GM10266 (cell line): ENCODE measurements around the gene S100A3.
"Not testable (repeated sequence)": the region's sequence is repeated elsewhere in the genome, so short reads cannot be mapped to it uniquely, and the experiment has no call there.

ENCODE experiments used
- DNase-seq: peaks from one replicate; pipeline ENCODE4 v3.0.0; 2012; ENCODE audit errors: extremely low spot score
- TF ChIP-seq, protein P1 (sequence below): IDR thresholded peaks from 2 replicates; pipeline ENCODE4 v1.5.1; 2012; ENCODE audit warnings: mild to moderate bottlenecking, low read depth; ENCODE audit not compliant: control insufficient read depth, insufficient read depth; ENCODE audit errors: missing control alignments

Gene S100A3

GRCh38 chr1:153586347-153586746 is 37.3 kb upstream of the S100A3 start:
- DNase-seq = no peak
- TF ChIP-seq, protein P1, sequence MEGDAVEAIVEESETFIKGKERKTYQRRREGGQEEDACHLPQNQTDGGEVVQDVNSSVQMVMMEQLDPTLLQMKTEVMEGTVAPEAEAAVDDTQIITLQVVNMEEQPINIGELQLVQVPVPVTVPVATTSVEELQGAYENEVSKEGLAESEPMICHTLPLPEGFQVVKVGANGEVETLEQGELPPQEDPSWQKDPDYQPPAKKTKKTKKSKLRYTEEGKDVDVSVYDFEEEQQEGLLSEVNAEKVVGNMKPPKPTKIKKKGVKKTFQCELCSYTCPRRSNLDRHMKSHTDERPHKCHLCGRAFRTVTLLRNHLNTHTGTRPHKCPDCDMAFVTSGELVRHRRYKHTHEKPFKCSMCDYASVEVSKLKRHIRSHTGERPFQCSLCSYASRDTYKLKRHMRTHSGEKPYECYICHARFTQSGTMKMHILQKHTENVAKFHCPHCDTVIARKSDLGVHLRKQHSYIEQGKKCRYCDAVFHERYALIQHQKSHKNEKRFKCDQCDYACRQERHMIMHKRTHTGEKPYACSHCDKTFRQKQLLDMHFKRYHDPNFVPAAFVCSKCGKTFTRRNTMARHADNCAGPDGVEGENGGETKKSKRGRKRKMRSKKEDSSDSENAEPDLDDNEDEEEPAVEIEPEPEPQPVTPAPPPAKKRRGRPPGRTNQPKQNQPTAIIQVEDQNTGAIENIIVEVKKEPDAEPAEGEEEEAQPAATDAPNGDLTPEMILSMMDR = no peak

DNA sequence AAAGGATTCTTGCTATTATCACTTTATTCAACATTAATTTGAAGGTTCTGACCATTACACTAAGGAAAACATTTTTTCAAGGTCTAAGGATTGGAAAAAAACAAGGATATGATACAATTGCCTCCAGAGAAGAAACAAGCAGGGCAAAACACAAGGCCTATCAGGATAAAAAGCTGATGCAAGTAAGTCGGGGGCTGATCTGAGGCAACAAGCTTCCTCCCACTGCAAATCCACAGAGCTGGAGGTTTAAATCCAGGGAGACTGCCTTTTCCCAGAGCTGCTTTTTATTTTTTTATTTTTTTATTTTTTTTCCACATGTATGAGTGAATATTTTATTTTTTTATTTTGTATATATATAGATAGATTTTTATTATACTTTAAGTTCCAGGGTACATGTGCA is 35.9 kb upstream of the S100A3 start:
- no peak for DNase-seq
- TF ChIP-seq, protein P1 = no peak

DNA sequence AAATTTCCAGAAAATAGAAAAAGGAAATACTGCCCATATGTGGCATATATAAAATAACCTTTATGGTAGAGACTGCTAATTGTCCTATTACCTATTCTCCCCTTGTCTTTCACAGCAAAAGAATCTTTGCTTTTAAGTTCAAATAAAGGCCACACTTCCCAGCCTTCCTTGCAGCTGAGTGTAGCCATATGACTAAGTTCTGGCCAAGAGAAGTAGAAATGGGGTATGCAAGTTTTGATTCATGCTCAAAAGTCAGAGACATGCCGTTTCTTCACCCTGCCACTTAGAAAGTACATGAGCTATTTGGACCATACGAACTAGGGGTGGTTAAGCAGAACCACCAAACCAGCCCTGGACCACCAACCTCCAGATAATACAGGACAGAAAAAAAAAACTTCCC is 34.9 kb upstream of the S100A3 start:
- TF ChIP-seq, protein P1 = no peak
- DNase-seq = no peak

- DNase-seq = not testable (repeated sequence)
These were observed 34.5 kb upstream of the S100A3 start for GRCh38 chr1:153583514-153583913.

DNA sequence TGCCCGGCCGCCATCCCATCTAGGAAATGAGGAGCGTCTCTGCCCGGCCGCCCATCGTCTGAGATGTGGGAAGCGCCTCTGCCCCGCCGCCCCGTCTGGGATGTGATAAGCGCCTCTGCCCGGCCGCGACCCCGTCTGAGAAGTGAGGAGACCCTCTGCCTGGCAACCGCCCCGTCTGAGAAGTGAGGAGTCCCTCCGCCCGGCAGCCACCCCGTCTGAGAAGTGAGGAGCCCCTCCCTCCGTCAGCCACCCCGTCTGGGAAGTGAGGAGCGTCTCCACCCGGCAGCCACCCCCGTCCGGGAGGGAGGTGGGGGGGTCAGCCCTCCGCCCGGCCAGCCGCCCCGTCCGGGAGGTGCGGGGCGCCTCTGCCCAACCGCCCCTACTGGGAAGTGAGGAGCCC is 33.8 kb upstream of the S100A3 start:
- not testable (repeated sequence) for DNase-seq

GRCh38 chr1:153578936-153579335 is 29.9 kb upstream of the S100A3 start:
- TF ChIP-seq, protein P1 = no peak
- no peak for DNase-seq

- TF ChIP-seq, protein P1 = no peak
- no peak for DNase-seq
These were observed 29.4 kb upstream of the S100A3 start for GRCh38 chr1:153578490-153578889.

DNA sequence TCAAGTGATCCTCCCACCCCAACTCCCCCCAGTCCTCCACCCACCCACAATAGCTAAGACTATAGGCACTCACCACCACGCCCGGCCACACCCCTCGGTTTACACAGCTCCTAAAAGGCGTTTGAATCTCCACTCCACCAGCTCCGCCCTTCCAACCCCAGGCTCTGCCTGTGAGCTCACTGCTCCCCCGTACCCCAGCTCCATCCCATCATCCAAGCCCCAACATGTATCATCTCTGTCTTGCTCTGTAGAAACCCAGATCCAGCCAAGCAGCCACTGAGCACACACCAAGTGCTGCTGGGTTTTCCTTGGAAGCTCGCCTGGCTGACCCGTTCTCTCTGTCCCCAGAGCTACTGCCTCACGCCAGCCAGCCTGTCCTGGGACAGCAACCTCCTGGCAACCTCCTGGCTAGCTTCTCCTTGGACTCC is 28.6 kb upstream of the S100A3 start:
- TF ChIP-seq, protein P1 = no peak
- DNase-seq = no peak
